Head of caudate nucleus (tissue), 42 donors: ENCODE measurements around the gene HAND2.

ENCODE experiments used
- DNase-seq, 42 donors: peaks; one replicate each; pipeline versions ENCODE4 v3.0.0 to v3.0.0-alpha.2; 2020 to 2021; ENCODE audit warnings: mixed read lengths in 7 of 42
- intact Hi-C: fragments of 100-400 bp; cut with DNase I; formaldehyde crosslinking; loops from one replicate; pipeline ENCODE4 v1.15.0; 2022

Gene HAND2

GRCh38 chr4:173538148-173538908, 8.3 kb upstream of the HAND2 start:
- DNase-seq, result no peak
- intact Hi-C loops, result loop anchor here (10.0 kb wide), 1 partner anchor 676 kb away; no protein-coding TSS in a partner anchor

- DNase-seq, result no peak
- intact Hi-C loops, result loop anchor here (10.0 kb wide), 1 partner anchor 677 kb away; no protein-coding TSS in a partner anchor
Measured at GRCh38 chr4:173537613-173538147, 7.7 kb upstream of the HAND2 start.

- no peak for DNase-seq
- intact Hi-C loops, result loop anchor here (10.0 kb wide), 1 partner anchor 678 kb away; no protein-coding TSS in a partner anchor
Measured at GRCh38 chr4:173536808-173537429, 6.9 kb upstream of the HAND2 start.

DNA sequence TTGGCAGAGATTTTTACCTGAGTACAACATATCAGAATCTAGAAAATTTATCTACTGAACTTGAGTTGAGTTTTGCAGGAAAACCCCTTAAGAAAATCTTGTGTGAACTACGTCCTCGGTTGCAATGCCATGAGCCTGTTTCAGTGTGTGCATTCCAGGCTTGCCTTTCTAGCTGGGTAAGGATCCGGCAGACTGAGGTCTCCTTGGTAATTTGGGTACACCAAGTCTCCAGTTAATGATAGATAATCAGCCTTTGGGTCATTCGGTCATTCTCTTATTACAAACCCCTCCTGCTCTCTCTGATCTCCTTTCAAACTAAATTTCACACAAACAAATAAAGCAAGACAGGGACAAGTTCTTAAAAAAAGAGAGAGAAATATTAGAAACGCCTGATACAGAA, 5.9 kb upstream of the HAND2 start:
- DNase-seq, result no peak
- intact Hi-C loops, result loop anchor here (10.0 kb wide), 1 partner anchor 679 kb away; no protein-coding TSS in a partner anchor

GRCh38 chr4:173535165-173535902, 5.3 kb upstream of the HAND2 start:
- DNase-seq, result no peak
- intact Hi-C loops, result loop anchor here (10.0 kb wide), 1 partner anchor 679 kb away; no protein-coding TSS in a partner anchor

DNA sequence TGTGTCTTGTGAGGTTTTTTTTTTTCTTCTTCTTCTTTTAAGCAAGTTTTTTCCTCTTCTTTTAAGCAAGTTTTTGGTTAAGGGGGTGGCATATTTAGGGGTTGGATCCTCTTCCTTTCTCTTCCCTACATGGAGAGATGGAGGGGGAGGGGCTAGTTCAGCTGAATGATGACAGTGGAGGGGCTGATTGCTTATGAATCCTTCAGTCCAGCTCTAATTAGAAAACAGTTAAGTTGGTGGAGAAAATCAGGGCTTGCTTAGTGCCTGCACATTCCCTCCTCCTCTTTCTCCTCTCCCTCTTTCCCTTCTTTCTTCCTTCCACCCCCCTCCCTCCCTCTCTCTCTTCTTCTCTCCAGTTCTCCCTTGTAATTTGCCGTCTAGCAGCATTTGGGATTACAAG, 4.4 kb upstream of the HAND2 start:
- no peak for DNase-seq
- intact Hi-C loops, result loop anchor here (10.0 kb wide), 1 partner anchor 680 kb away; no protein-coding TSS in a partner anchor

- DNase-seq, result no peak
- intact Hi-C loops, result loop anchor here (10.0 kb wide), 1 partner anchor 682 kb away; no protein-coding TSS in a partner anchor
Measured at GRCh38 chr4:173532725-173533511, 2.9 kb upstream of the HAND2 start.

DNA sequence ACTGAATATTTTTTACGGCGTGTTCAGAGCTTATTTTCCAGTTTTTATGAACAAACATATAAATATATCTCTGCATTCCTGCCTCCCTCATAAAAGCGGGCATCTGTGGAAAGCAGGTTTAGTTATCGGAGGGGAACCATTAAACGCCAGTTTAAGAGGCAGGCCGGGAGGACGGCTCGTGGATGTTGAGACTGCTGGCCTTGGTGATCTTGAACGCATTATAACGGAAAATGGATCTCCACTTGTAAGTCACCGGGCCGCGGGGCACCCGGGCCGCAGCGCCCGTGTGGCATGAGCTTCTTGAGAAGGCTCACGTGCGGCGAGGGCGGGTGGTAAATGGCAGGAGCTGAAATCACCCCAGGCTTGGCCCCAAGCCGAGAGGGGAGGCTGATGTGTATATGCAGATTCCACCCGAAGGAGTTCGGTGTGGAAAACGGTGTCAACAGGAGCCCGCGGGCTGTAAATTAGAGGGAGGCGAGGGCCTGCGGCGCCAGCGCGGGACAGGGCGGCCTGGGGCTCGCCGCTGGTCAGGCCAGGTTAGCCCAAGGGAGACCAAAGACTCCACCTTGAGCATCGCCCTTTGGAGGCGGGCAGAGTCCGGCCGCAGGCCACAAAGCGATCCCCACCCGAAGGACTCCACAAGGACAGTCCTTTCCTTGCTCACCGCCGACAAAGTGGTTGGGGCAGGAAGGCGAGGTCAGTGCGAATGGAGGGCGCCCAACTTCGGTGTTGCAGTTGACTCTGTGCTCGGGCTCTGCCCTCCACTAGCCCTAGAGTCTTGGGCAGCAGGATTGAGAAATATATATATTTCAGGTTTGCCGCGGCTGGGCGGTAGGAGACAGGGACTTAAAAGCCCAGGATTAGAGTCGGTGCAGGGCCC, 1.3 kb upstream of the HAND2 start:
- DNase-seq, result no peak
- intact Hi-C loops, result loop anchor here (10.0 kb wide), 1 partner anchor 683 kb away; no protein-coding TSS in a partner anchor

DNA sequence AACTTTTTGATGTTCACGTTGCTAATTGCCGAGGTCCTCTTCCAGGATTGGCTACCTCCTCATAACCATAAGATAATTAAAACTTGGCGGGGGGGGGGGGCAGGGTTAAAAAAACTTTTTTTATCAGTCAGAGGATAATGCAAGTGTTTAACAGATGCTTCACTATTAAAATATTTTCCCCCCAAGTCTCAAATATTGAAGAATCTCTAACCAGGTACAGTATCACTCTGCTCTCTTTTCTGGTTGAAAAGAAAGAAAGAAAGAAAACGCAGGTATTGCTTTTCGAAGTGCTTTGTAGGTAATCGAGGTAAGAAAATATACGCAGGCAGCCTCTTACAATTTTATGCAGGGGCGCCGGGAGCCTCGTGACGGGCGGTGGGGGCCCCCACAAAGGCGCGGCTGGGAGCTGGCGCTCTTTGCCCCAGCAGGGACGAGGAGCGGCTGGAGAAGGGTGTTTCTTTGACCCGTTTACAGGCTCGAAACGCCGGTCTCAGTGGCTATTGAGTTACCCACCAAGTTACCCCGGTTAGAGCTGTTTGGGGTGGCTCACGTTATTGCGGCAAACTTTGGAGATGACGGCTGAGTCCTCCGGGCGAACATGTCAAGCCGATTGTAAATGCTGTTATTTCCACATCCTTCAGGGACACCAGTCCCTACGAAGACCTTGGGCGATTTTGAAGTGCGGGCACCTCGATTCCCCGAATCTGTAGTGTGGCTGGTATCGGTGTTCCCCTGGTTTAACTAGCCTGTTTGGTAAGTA, 477 bp upstream of the HAND2 start:
- intact Hi-C loops, result loop anchor here (10.0 kb wide), 1 partner anchor 684 kb away; no protein-coding TSS in a partner anchor
- no peak for DNase-seq

DNA sequence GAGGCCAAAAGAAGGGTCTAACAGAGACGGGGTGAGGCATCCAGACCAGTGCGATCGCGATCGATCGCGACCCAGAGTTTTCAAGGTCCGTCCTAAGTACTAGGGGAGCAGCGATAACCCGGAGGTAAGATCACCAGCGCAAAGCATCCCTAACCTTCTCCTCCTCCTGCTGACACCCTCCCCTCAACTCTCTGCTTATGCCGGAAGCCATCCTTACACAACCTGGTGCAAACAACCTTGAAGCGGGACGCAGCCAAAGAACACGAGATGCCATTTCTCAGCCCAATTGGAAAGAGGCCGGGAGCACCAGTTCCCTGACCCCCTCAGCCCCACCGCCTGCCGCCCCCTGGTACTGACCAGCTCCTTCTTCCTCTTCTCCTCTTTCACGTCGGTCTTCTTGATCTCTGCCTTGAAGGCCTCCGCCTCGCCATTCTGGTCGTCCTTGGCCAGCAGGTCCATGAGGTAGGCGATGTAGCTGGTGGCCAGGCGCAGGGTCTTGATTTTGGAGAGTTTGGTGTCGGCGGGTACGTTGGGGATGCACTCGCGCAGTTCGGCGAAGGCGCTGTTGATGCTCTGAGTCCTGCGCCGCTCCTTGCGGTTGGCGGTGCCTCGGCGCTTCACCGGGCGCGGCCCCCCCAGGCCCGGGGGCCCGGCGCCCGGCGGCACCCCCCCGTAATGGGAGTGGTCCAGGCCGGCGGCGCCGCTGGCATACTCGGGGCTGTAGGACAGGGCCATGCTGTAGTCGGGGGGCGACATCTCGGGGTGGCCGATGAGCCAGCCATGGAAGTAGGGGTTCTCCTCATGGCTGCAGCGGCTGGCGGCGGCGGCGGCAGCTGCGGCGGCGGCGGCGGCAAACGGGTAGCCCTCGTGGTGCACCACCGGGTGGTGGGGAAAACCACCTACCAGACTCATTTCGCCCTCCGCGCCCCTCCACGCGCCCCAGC, 1.4 kb downstream of the HAND2 start:
- no peak for DNase-seq
- intact Hi-C loops, result no loop called here

- intact Hi-C loops, result no loop called here
- no peak for DNase-seq
Measured at GRCh38 chr4:173527103-173527891, 2.7 kb downstream of the HAND2 start.

- DNase-seq, result no peak
- intact Hi-C loops, result no loop called here
Measured at GRCh38 chr4:173526724-173527102, 3.3 kb downstream of the HAND2 start.

GRCh38 chr4:173526027-173526482, 4.0 kb downstream of the HAND2 start:
- intact Hi-C loops, result no loop called here
- no peak for DNase-seq

- no peak for DNase-seq
- intact Hi-C loops, result no loop called here
Measured at GRCh38 chr4:173525118-173526011, 4.7 kb downstream of the HAND2 start.
